H54 (cell line): ENCODE data around the gene LHPP.

Experiments
- DNase-seq: peaks from one replicate; pipeline ENCODE4 v3.0.0; 2011; ENCODE audit warnings: low spot score, mixed read lengths; ENCODE audit not compliant: insufficient read length
- FAIRE-seq: peaks from 3 replicates; lab custom pipeline; 2011; peaks lifted over from hg19 to GRCh38; lab: Jason Lieb, UNC
- POLR2A ChIP-seq: IDR thresholded peaks from 2 replicates; pipeline ENCODE4 v1.6.1; 2011; ENCODE audit warnings: low read depth, mild to moderate bottlenecking, low read length

LHPP gene

GRCh38 chr10:124612611-124613498, 151.2 kb downstream of the LHPP start:
- TF ChIP-seq POLR2A = no peak
- DNase-seq (peak; percentile 52), FAIRE-seq (no peak)

GRCh38 chr10:124614003-124614659, 152.5 kb downstream of the LHPP start:
- TF ChIP-seq POLR2A = no peak
- FAIRE-seq = no peak
- no peak for DNase-seq

GRCh38 chr10:124615259-124615658, 153.6 kb downstream of the LHPP start:
- no peak for TF ChIP-seq POLR2A
- FAIRE-seq (no peak), DNase-seq (no peak)

GRCh38 chr10:124616040-124616835, 154.6 kb downstream of the LHPP start:
- DNase-seq = no peak
- FAIRE-seq = no peak
- TF ChIP-seq POLR2A = no peak

GRCh38 chr10:124616836-124617130, 155.2 kb downstream of the LHPP start:
- no peak for DNase-seq
- no peak for TF ChIP-seq POLR2A
- no peak for FAIRE-seq

DNA sequence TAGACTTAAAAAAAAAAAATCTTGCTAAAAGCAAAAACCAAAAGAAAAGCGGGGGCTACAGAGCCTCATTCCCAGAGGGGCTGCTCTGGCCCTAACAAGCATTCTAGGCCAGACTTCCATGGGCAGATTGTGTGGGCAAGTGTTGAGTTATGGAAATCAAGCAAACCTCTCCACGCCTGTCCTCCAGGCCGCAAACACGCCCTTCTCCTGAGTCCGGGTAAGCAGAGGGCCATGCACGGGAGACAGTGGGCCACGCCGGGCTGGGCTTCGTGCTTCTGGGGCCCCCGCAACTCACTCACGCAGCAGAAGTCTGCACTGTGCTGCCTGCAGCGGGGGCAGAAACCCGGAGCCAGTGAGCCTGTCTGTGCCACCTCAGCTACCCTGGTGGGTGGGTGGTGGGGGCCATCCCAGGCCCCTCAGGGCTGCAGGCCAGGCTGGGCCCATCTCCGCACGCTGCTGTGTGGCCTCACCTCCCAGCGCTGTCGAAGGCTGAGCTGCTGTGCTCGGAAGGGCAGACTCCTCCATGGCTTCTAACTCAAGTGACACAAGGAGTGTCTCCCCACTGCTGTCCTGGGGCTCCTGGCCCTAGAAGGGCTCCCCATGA, 156.9 kb downstream of the LHPP start:
- FAIRE-seq (no peak), DNase-seq (no peak)
- no peak for TF ChIP-seq POLR2A

- no peak for TF ChIP-seq POLR2A
- FAIRE-seq = no peak
- DNase-seq = no peak
These were observed 157.6 kb downstream of the LHPP start for GRCh38 chr10:124619195-124619594.

DNA sequence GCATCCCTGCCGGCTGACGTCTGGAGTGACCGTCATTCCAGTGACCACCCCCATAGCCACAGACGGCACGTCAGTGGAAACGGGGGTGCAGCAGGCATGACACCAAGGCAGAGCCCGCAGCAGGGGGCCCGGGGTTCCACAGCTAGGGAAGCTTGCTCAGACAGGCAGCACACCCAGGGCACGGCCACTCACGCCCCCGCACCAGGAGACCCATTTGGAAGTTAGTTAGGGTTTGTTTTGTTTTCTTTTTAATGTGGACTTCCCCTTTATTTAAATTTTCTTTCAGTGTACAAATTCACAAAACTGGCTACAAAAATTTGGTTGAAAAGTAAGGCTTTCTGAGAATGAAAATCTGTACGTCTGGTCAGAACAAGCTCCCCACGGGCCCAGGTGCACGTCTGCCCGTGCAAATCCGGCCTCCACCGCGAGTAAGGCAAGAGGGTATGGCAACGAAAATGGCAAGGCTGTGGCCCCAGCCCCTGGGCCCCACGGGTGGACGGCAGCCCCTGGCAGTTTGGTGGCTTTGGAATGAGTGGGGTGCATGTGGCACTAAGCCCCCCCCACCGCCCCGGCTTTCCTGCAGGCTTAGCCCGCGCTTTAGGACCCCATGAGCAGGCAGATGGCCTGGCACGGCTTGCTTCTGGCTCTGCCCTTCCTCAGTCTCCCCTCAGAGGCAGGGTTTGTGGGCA, 158.3 kb downstream of the LHPP start:
- DNase-seq = no peak
- FAIRE-seq = no peak
- TF ChIP-seq POLR2A = no peak

GRCh38 chr10:124621637-124622036, 160.0 kb downstream of the LHPP start:
- no peak for DNase-seq
- TF ChIP-seq POLR2A = no peak
- no peak for FAIRE-seq

GRCh38 chr10:124622158-124622557, 160.5 kb downstream of the LHPP start:
- no peak for TF ChIP-seq POLR2A
- no peak for DNase-seq
- FAIRE-seq = no peak

DNA sequence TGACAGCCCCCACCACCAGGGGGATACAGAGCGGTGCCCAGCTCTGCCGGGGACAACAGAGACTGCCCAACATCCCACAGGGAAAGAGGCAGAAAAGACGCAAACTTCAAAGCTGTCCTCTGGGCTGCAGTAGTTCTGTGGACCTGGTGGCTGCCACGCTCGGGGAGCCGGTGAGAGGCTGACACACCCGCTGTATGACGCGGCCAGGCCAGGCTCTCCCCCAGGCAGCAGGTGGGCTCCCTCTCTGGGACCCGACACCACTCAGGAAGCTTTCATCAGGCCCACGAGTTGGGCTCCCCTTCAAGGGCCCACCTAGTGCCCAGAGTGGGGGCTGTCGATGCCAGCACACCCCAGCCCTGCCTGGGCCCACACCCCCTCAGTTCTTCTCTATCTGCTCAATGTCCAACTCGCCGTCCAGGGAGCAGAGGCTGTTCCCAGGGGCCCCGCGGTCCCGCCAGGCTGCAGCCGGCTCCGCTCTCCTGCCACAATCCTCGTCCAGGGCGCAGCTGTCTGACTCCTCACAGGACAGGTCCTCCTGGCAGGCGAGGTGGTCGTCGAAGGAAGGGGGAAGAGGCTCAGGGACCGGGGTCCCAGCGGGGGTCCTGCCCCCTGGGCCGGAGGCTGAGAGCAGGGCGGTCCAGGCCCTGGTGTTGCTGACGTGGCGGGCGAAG, 161.4 kb downstream of the LHPP start:
- no peak for TF ChIP-seq POLR2A
- no peak for FAIRE-seq
- DNase-seq = no peak

DNA sequence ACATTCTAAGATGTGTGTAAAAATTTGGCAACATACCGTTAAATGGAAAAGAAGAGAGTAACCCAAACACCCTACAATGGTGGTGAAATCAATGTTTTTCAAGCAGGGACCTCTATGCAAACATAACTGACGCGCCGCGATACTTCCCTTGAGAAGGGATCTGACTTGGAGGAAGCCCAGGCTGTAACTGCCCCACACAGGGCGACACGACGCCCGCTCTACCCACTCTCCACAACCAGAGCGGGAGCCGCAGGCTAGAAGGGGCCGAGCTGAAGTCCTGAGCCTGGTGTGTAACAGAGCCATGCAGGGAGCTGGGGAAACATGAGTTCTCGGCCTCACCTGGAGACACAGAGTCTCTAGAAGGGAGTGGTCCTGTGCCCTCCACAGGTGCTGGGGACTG, 162.4 kb downstream of the LHPP start:
- DNase-seq = no peak
- FAIRE-seq = no peak

GRCh38 chr10:124624466-124624865, 162.8 kb downstream of the LHPP start:
- no peak for TF ChIP-seq POLR2A
- no peak for FAIRE-seq

More for the DNA sequence above, 162.4 kb downstream of the LHPP start:
- TF ChIP-seq POLR2A = no peak

More at GRCh38 chr10:124624466-124624865, 162.8 kb downstream of the LHPP start:
- no peak for DNase-seq
